Measurements from ENCODE around the gene RYR3.

RYR3 gene

DNA sequence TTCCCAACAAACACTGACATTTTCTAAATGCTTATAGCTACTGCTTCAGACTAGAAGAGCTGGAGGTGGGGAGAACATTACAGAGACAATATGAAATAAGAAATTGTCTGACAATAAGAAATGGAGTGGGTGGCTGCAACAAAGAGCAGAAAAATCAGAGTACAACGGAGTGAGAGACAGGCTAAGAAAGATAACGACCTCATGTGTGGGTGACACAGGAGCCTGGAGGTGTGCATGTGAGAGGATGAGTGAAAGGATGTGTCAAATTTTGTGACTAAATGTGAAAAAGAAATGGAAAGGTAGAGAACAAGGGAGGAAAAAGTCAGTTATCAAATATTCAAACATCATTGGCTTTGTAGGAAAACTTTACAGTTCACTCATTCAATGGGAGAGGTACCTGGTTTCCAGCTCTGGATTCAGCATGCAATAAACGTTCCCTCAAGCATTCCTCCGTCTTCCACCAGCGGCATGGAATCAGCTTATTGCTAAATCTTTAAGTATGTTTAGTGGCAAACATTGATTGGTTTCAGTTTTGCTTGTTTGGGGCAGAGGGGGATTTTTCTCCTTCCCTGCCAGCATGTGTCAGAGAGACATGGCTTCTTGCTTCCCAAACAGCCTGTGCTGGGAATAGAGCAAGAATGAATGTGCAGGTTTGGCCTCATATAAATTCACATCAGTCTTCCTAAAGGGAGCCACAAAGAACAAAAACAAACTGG is 553.8 kb downstream of the RYR3 start:
- no peaks in the 10 kb centered on the region for H3K27me3 ChIP-seq (ENCODE audit: low read length)
- no peak overlapping the region for H3K9ac ChIP-seq (ENCODE audit: low read length)
- no peak overlapping the region for H2AFZ ChIP-seq (ENCODE audit: low read depth, low read length, severe bottlenecking)
- H3K9me3 ChIP-seq (ENCODE audit: insufficient read depth, low read length) = no peaks in the 10 kb centered on the region
- H3K4me2 ChIP-seq (ENCODE audit: low read depth, low read length, poor library complexity, severe bottlenecking) = no peak overlapping the region
- H3K79me2 ChIP-seq (ENCODE audit: insufficient read depth, low read length) = no peaks in the 10 kb centered on the region
- no peaks in the 10 kb centered on the region for H3K36me3 ChIP-seq (ENCODE audit: low read length)
- no peak overlapping the region for H3K4me3 ChIP-seq (ENCODE audit: insufficient read depth, low read length, poor library complexity, severe bottlenecking)
- H4K20me1 ChIP-seq (ENCODE audit: low read depth, low read length) = no peaks in the 10 kb centered on the region
- no peaks in the 10 kb centered on the region for H3K9me2 ChIP-seq (replicated peaks; ENCODE audit: insufficient read depth, low read length)
- H3F3A ChIP-seq (ENCODE audit: insufficient read depth) = no peaks in the 10 kb centered on the region
- TF ChIP-seq, protein P1, sequence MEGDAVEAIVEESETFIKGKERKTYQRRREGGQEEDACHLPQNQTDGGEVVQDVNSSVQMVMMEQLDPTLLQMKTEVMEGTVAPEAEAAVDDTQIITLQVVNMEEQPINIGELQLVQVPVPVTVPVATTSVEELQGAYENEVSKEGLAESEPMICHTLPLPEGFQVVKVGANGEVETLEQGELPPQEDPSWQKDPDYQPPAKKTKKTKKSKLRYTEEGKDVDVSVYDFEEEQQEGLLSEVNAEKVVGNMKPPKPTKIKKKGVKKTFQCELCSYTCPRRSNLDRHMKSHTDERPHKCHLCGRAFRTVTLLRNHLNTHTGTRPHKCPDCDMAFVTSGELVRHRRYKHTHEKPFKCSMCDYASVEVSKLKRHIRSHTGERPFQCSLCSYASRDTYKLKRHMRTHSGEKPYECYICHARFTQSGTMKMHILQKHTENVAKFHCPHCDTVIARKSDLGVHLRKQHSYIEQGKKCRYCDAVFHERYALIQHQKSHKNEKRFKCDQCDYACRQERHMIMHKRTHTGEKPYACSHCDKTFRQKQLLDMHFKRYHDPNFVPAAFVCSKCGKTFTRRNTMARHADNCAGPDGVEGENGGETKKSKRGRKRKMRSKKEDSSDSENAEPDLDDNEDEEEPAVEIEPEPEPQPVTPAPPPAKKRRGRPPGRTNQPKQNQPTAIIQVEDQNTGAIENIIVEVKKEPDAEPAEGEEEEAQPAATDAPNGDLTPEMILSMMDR (IDR thresholded peaks at IDR 0.05; ENCODE audit: insufficient read depth, low read length, poor library complexity, severe bottlenecking) = no peak
- TF ChIP-seq EZH2phosphoT487 (conservative IDR thresholded peaks at IDR 0.05; ENCODE audit: low read length) = no peak
- no peak overlapping the region for H3K27ac ChIP-seq (ENCODE audit: low read depth, low read length)

DNA sequence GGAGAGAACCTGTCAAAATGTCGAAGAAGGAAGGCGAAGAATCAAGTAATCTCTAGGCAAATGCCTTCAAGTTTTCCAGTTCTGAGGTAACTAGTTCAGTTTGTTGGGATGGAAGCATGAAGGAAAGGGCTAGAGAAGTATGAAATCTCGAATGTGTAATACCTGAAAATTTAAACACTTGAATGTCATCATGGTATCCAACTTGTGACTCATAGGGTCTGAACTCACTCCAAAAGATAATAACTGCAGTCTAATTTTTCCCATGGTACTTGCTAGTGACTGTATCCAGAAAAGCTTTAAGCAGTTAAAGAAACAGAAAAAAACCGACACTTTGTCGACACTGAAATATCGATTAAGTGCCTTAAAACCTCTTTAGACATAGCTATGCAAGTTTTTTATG is 554.6 kb downstream of the RYR3 start:
- H3K27me3 ChIP-seq (ENCODE audit: low read length) = no peaks in the 10 kb centered on the region
- H4K20me1 ChIP-seq (ENCODE audit: low read depth, low read length) = no peaks in the 10 kb centered on the region
- H3K36me3 ChIP-seq (ENCODE audit: low read length) = no peaks in the 10 kb centered on the region
- H2AFZ ChIP-seq (ENCODE audit: low read depth, low read length, severe bottlenecking) = no peak overlapping the region
- no peak overlapping the region for H3K27ac ChIP-seq (ENCODE audit: low read depth, low read length)
- H3K9ac ChIP-seq (ENCODE audit: low read length) = no peak overlapping the region
- no peaks in the 10 kb centered on the region for H3K9me3 ChIP-seq (ENCODE audit: insufficient read depth, low read length)
- H3K4me3 ChIP-seq (ENCODE audit: insufficient read depth, low read length, poor library complexity, severe bottlenecking) = no peak overlapping the region
- no peaks in the 10 kb centered on the region for H3F3A ChIP-seq (ENCODE audit: insufficient read depth)
- no peak for TF ChIP-seq EZH2phosphoT487 (conservative IDR thresholded peaks at IDR 0.05; ENCODE audit: low read length)
- TF ChIP-seq, protein P1 (IDR thresholded peaks at IDR 0.05; ENCODE audit: insufficient read depth, low read length, poor library complexity, severe bottlenecking) = no peak
- H3K79me2 ChIP-seq (ENCODE audit: insufficient read depth, low read length) = no peaks in the 10 kb centered on the region
- no peaks in the 10 kb centered on the region for H3K9me2 ChIP-seq (replicated peaks; ENCODE audit: insufficient read depth, low read length)
- H3K4me2 ChIP-seq (ENCODE audit: low read depth, low read length, poor library complexity, severe bottlenecking) = no peak overlapping the region

DNA sequence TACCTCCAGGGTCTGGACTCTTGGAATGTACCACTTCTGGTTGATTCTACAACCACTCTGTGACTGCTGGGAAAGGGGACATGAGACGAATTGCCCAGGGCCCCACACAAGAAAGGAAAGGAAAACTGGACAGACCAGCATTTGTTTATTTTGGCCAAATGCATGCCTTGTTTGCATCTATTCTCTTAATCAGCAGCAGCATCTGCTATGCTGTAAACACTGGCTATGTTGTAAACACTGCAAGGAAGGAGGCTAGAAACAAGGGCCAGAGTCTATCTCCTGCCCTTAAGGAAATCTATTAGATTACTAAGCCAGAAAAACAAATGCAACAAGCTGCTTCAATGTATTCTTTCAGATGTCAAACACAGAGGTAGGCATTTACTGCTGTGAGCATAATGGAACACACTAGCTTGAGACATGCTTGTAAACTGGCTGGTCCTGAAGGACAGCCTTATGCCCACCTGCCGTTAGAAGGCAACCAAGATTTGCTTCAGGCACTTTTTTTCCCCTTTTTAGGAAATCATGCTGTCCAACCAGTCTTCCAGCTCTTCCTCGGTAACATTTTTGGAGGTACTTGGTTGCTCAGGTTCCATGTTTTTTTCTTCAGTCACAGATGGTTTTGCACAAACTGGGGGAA is 555.5 kb downstream of the RYR3 start:
- TF ChIP-seq, protein P1 (IDR thresholded peaks at IDR 0.05; ENCODE audit: insufficient read depth, low read length, poor library complexity, severe bottlenecking) = no peak
- no peak for TF ChIP-seq EZH2phosphoT487 (conservative IDR thresholded peaks at IDR 0.05; ENCODE audit: low read length)
- Histone ChIP-seq H3K27ac (ENCODE audit: low read depth, low read length) (no peak overlapping the region), H3K27me3 (ENCODE audit: low read length) (no peaks in the 10 kb centered on the region), H2AFZ (ENCODE audit: low read depth, low read length, severe bottlenecking) (no peak overlapping the region), H3F3A (ENCODE audit: insufficient read depth) (no peaks in the 10 kb centered on the region), H3K4me3 (ENCODE audit: insufficient read depth, low read length, poor library complexity, severe bottlenecking) (no peak overlapping the region), H4K20me1 (ENCODE audit: low read depth, low read length) (no peaks in the 10 kb centered on the region), H3K9me2 (replicated peaks; ENCODE audit: insufficient read depth, low read length) (no peaks in the 10 kb centered on the region), H3K4me2 (ENCODE audit: low read depth, low read length, poor library complexity, severe bottlenecking) (no peak overlapping the region), H3K36me3 (ENCODE audit: low read length) (no peaks in the 10 kb centered on the region), H3K9me3 (ENCODE audit: insufficient read depth, low read length) (no peaks in the 10 kb centered on the region), H3K79me2 (ENCODE audit: insufficient read depth, low read length) (no peaks in the 10 kb centered on the region), H3K9ac (ENCODE audit: low read length) (no peak overlapping the region)

Data from SU-DHL-6 (cell line).